Ovary (tissue), 9 donors: ENCODE data around the gene FARSA. TPM values are rescaled to one million over a fixed set of nuclear protein-coding genes. Genes with fewer than 3 reads are reported as not detected.

Source experiments
- DNase-seq, 5 donors: peaks; one replicate each; pipeline ENCODE4 v3.0.0-alpha.2; 2019 to 2020
- H3K27ac ChIP-seq, 2 donors: fragments of 200-600 bp; one replicate each; pipeline versions ENCODE4 v1.5.1 to v1.8.0; 2019 to 2022
- H3K27me3 ChIP-seq: fragments of 200-600 bp; one replicate; pipeline ENCODE4 v1.8.0; 2022
- H3K36me3 ChIP-seq: fragments of 200-600 bp; sonication (generic); one replicate; pipeline ENCODE4 v1.5.1; 2019
- H3K4me1 ChIP-seq: one replicate; pipeline ENCODE4 v1.8.1; 2013; ENCODE audit warnings: mild to moderate bottlenecking, moderate library complexity; ENCODE audit not compliant: insufficient read depth
- H3K4me3 ChIP-seq: fragments of 200-600 bp; sonication (generic); one replicate; pipeline ENCODE4 v1.5.1; 2017
- H3K9me3 ChIP-seq, 2 donors: fragments of 200-600 bp in 1 of 2; sonication (generic) in 1 of 2; one replicate each; pipeline versions ENCODE4 v1.5.1 to v1.8.1; 2013 to 2019; ENCODE audit warnings: mild to moderate bottlenecking in 1 of 2, moderate library complexity in 1 of 2
- CTCF ChIP-seq, 3 donors: fragments of 450-650 bp in 2 of 3; fragments of 200-600 bp in 1 of 3; IDR thresholded peaks; one replicate each; pipeline versions ENCODE4 v1.5.1 to v1.8.0; 2016 to 2022; ENCODE audit warnings: antibody characterized with exemption in 3 of 3, mild to moderate bottlenecking in 1 of 3
- EP300 ChIP-seq: sonication (generic); formaldehyde crosslinking; IDR thresholded peaks from one replicate; pipeline ENCODE4 v1.6.1; 2017; ENCODE audit warnings: antibody characterized with exemption
- POLR2A ChIP-seq: fragments of 450-650 bp; IDR thresholded peaks from one replicate; pipeline ENCODE4 v1.6.1; 2017; ENCODE audit warnings: antibody characterized with exemption, mild to moderate bottlenecking, moderate library complexity
- WGBS, 3 donors: extraction: QIAGEN DNeasy Blood & Tissue Kit in 1 of 3; methylation state at CpG; one replicate each; pipeline versions ENCODE4 v1.1.5 to v1.1.7; 2013 to 2017; 5-methylcytosine and 5-hydroxymethylcytosine counted together
- intact Hi-C, 4 donors: fragments of 100-400 bp; cut with DNase I; formaldehyde crosslinking; loops; one replicate each; pipeline versions ENCODE4 v1.11.0 to v1.15.1; 2022 to 2023
- polyA plus RNA-seq, 2 donors: library from polyadenylated mRNA; stranded (reverse); fragments of 200-250 nt in 1 of 2; fragments of 350-450 nt in 1 of 2; fragmentation: Illumina TruSeq in 1 of 2; extraction: RNeasy Lipid Tissue Mini Kit (QIAGEN cat#74804) in 1 of 2; gene quantifications; one replicate each; pipeline ENCODE4 v1.2.3, GENCODE V29; 2013 to 2014
- total RNA-seq, 7 donors: library from RNA; depleted of rRNA in 2 of 7; stranded (reverse); fragments of >200 nt in 2 of 7; fragmentation: NEBNext Ultra II Directional in 3 of 7; extraction: Animal tissue kit (Norgen Biotek cat#: 25700) in 3 of 7; gene quantifications; one replicate each; pipeline versions ENCODE4 v1.1.0 to v1.2.4, GENCODE V29; 2016 to 2023
- donor health status: DM: no; HTN: no; CAD: no; lungs with moderate emphysema.
- donor health status: DM: no; HTN: no; CAD: no.
- donor health status: Bipolar disorder and iron deficiency.
- donor health status: DM: yes; HTN: yes; CAD: no.
- donor health status: DM: no; HTN: no; CAD: no.
- donor health status: DM: yes; HTN: yes; CAD: no.

Gene FARSA
- total and polyA plus RNA-seq, 9 donors = 8.0 to 50.2 (median 39.7) TPM

DNA sequence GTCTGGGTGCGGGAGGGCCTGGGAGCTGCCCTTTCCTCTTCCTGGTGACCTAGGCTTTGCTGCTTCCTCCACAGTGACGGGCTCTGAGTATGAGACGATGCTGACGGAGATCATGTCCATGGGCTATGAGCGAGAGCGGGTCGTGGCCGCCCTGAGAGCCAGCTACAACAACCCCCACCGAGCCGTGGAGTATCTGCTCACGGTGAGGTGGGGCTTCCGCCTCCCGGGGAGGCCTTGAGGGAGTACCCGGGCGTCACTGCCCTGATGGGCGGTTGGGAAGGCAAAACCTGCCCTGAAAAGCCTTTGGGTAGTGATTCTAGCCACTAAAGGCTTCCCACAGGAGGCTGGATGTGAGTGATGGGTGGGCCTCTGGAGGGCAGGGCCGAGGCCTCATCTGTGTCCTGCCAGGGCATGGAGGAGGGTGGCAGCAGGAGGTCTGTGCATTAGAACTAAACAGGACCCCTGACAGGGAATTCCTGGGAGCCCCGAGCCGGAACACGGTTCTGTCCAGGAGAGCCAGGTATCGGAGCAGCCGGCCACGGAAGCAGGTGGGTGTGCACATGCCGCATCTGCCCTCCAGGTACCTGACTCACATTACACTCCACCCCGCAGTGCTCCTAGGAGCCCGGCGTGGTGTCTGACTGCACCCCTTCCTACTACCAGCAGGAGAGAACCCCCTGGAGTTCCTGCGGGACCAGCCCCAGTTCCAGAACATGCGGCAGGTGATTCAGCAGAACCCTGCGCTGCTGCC lies 15.3 kb upstream of the FARSA start:
- intact Hi-C loops = no loop called here
- TF ChIP-seq POLR2A = no peak
- no peak for TF ChIP-seq CTCF (IDR thresholded peaks at IDR 0.05)
- no peak for TF ChIP-seq EP300
- H3K4me3 ChIP-seq = no peak overlapping the region
- no peaks in the 10 kb centered on the region for H3K27me3 ChIP-seq
- H3K4me1 ChIP-seq = peaks cover 4% of the 10 kb centered on the region
- H3K9me3 ChIP-seq = no peaks in the 10 kb centered on the region
- no peaks in the 10 kb centered on the region for H3K36me3 ChIP-seq
- H3K27ac ChIP-seq = no peak overlapping the region
- 87 to 90% (median 88%) methylated on average over 29 to 30 of the region's 30 CpGs for WGBS, 3 donors
- no peak for DNase-seq

GRCh38 chr19:12947702-12948611 lies 14.4 kb upstream of the FARSA start:
- no peaks in the 10 kb centered on the region for H3K36me3 ChIP-seq
- 79 to 86% (median 82%) methylated on average over 28 of the region's 28 CpGs for WGBS, 3 donors
- no peak overlapping the region for H3K27ac ChIP-seq
- peak in 3 of 5 donors; percentile 46 to 58 (median 51) for DNase-seq
- intact Hi-C loops = no loop called here
- H3K4me3 ChIP-seq = no peak overlapping the region
- no peaks in the 10 kb centered on the region for H3K9me3 ChIP-seq
- no peaks in the 10 kb centered on the region for H3K27me3 ChIP-seq
- TF ChIP-seq EP300 = no peak
- no peak for TF ChIP-seq POLR2A
- TF ChIP-seq CTCF (IDR thresholded peaks at IDR 0.05) = no peak
- H3K4me1 ChIP-seq = no peaks in the 10 kb centered on the region

DNA sequence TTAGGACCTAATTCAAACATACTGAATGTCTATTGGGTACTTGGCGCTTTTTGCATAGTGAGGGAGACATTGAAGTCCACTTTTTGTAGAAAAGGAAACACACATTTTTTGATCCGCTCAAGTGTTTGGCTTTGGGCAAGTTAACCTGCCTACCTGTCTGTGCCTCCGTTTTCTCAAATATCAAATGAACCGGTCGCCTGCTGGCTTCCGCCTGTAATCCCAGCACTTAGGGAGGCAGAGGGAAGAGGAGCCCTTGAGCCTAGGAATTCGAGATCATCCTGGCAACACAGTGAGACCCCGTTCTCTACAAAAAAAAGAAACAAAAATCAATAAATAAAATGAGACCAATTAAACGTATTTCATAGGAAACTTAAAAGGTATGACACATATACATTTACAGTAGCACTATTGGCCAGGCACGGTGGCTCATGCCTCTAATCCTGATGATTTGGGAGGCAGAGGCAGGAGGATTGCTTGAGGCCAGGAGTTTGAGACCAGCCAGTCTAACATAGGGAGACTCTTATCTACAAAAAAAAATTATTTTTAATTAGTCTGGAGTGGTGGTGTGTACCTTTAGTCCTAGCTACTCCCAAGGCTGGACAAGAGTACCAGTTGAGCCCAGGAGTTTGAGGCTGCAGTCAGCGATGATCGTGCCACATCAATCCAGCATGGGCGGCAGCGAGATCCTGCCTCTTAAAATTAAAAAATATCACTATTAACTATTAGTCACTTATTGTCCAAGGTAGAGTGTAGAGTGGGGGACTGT lies 13.4 kb upstream of the FARSA start:
- peak overlapping the region; percentile 96 for H3K4me3 ChIP-seq
- no peak for TF ChIP-seq POLR2A
- no peak for TF ChIP-seq EP300
- TF ChIP-seq CTCF (IDR thresholded peaks at IDR 0.05) = no peak
- no peaks in the 10 kb centered on the region for H3K27me3 ChIP-seq
- WGBS, 3 donors = 56 to 60% (median 57%) methylated on average over 14 of the region's 14 CpGs
- intact Hi-C loops = no loop called here
- DNase-seq = no peak
- no peak overlapping the region for H3K27ac ChIP-seq
- H3K9me3 ChIP-seq = no peaks in the 10 kb centered on the region
- H3K36me3 ChIP-seq = no peaks in the 10 kb centered on the region
- no peaks in the 10 kb centered on the region for H3K4me1 ChIP-seq

DNA sequence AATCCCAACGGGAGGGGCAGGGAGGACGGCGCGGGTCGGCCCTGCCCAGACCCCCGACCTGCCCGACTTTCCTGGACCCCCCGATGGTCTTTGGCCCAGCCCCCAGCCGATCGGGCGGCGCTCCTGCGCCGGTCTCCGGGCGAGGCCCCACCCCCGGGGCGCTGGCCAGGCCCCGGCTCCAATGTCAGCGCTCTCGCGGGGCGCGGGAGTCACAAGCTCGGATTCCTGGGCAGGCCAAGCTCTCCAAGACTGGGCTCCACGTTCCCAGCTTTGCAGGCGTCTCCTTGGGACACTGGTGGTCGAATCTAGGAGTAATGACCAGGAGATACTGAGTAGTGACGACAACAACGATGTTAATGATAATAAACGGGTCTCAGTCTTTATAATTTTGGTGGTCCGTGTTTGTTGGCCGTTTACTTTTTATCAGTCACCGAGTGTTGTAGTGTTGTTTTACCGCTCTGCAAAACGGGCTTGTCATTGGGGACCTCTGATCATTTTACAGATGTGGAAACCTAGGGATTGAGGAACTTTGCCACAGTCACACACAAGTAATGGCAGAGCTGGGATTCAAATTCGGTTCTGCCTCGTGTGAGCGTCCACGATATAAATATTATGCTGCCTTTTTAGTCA lies 12.7 kb upstream of the FARSA start:
- no peaks in the 10 kb centered on the region for H3K27me3 ChIP-seq
- no peaks in the 10 kb centered on the region for H3K9me3 ChIP-seq
- peak overlapping the region; percentile 83 to 85 for H3K27ac ChIP-seq
- no peaks in the 10 kb centered on the region for H3K4me1 ChIP-seq
- TF ChIP-seq EP300 = no peak
- no peak for TF ChIP-seq CTCF (IDR thresholded peaks at IDR 0.05)
- TF ChIP-seq POLR2A = no peak
- peak overlapping the region; percentile 96 for H3K4me3 ChIP-seq
- no peaks in the 10 kb centered on the region for H3K36me3 ChIP-seq
- peak; percentile 53 to 79 (median 67) for DNase-seq
- 0 to 1% (median 1%) methylated on average over 36 to 40 of the region's 40 CpGs for WGBS, 3 donors
- intact Hi-C loops = no loop called here
